ENCODE results near the gene TCEANC.

- TF ChIP-seq, protein P1, sequence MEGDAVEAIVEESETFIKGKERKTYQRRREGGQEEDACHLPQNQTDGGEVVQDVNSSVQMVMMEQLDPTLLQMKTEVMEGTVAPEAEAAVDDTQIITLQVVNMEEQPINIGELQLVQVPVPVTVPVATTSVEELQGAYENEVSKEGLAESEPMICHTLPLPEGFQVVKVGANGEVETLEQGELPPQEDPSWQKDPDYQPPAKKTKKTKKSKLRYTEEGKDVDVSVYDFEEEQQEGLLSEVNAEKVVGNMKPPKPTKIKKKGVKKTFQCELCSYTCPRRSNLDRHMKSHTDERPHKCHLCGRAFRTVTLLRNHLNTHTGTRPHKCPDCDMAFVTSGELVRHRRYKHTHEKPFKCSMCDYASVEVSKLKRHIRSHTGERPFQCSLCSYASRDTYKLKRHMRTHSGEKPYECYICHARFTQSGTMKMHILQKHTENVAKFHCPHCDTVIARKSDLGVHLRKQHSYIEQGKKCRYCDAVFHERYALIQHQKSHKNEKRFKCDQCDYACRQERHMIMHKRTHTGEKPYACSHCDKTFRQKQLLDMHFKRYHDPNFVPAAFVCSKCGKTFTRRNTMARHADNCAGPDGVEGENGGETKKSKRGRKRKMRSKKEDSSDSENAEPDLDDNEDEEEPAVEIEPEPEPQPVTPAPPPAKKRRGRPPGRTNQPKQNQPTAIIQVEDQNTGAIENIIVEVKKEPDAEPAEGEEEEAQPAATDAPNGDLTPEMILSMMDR (IDR thresholded peaks at IDR 0.05): no peak
- TF ChIP-seq POLR2A (IDR thresholded peaks at IDR 0.05): no peak
- TF ChIP-seq POLR2AphosphoS5 (IDR thresholded peaks at IDR 0.05): no peak
Measured at GRCh38 chrX:13655674-13656073, 2.7 kb downstream of the TCEANC start.

Data from gastroesophageal sphincter (tissue), 3 donors.